Large intestine (tissue), 12 donors: ENCODE results near the gene CORO7. TPM values are rescaled to one million over a fixed set of nuclear protein-coding genes. Genes with fewer than 3 reads are reported as not detected.
A peak's percentile ranks its signal among the peaks of the same experiment; 100 is the strongest.

Source experiments
- DNase-seq, 2 donors: peaks; one replicate each; pipeline versions ENCODE4 v3.0.0 to v3.0.0-alpha.2; 2013
- H3K27ac ChIP-seq: one replicate; pipeline ENCODE4 v1.5.1; 2013; ENCODE audit warnings: low read length
- H3K27me3 ChIP-seq: 2 replicates; pipeline ENCODE4 v1.6.1; 2013; ENCODE audit warnings: low read length; ENCODE audit not compliant: control insufficient read depth, insufficient read depth
- H3K36me3 ChIP-seq: 2 replicates; pipeline ENCODE4 v1.6.1; 2013; ENCODE audit warnings: low read length; ENCODE audit not compliant: control insufficient read depth, insufficient read depth
- H3K4me1 ChIP-seq: one replicate; pipeline ENCODE4 v1.6.1; 2013; ENCODE audit warnings: low read length; ENCODE audit not compliant: control insufficient read depth, insufficient read depth
- H3K4me3 ChIP-seq: one replicate; pipeline ENCODE4 v1.5.1; 2013; ENCODE audit warnings: low read length
- H3K9me3 ChIP-seq: one replicate; pipeline ENCODE4 v1.6.1; 2013; ENCODE audit warnings: mild to moderate bottlenecking, low read depth, low read length, moderate library complexity; ENCODE audit not compliant: control insufficient read depth
- WGBS: methylation state at CpG from one replicate; pipeline ENCODE4 v1.1.5; 2013; ENCODE audit warnings: low lambda C conversion rate; ENCODE audit not compliant: insufficient coverage; 5-methylcytosine and 5-hydroxymethylcytosine counted together
- long read RNA-seq, 11 donors: transcript quantifications; one replicate each; lab custom pipeline, GENCODE V29; 2026
- polyA plus RNA-seq: library from polyadenylated mRNA; unstranded; fragments of 120-200 nt; gene quantifications from one replicate; pipeline ENCODE4 v1.2.1, GENCODE V29; 2013

The CORO7 gene
- polyA plus RNA-seq, result 41.4 TPM
- long read RNA-seq, donor 1, partial matches to known transcripts, result 7 of 10 reads
- long read RNA-seq, donor 1, other reads (novel, unspliced or antisense), result 0 of 10 reads
- long read RNA-seq, donor 2, partial matches to known transcripts, result 17 of 27 reads
- long read RNA-seq, donor 2, other reads (novel, unspliced or antisense), result 5 of 27 reads
- long read RNA-seq, donor 3, result 0 reads
- long read RNA-seq, donor 4, result 0 reads
- long read RNA-seq, donor 5, partial matches to known transcripts, result 0 of 1 reads
- long read RNA-seq, donor 5, other reads (novel, unspliced or antisense), result 0 of 1 reads
- long read RNA-seq, donor 6, partial matches to known transcripts, result 0 of 2 reads
- long read RNA-seq, donor 6, other reads (novel, unspliced or antisense), result 0 of 2 reads
- long read RNA-seq, donor 7, partial matches to known transcripts, result 0 of 1 reads
- long read RNA-seq, donor 7, other reads (novel, unspliced or antisense), result 0 of 1 reads
- long read RNA-seq, donor 8, partial matches to known transcripts, result 0 of 2 reads
- long read RNA-seq, donor 8, other reads (novel, unspliced or antisense), result 0 of 2 reads
- long read RNA-seq, donor 9, partial matches to known transcripts, result 0 of 1 reads
- long read RNA-seq, donor 9, other reads (novel, unspliced or antisense), result 0 of 1 reads
- long read RNA-seq, donor 10, partial matches to known transcripts, result 0 of 2 reads
- long read RNA-seq, donor 10, other reads (novel, unspliced or antisense), result 0 of 2 reads
- long read RNA-seq, donor 11, partial matches to known transcripts, result 0 of 5 reads
- long read RNA-seq, donor 11, other reads (novel, unspliced or antisense), result 0 of 5 reads

DNA sequence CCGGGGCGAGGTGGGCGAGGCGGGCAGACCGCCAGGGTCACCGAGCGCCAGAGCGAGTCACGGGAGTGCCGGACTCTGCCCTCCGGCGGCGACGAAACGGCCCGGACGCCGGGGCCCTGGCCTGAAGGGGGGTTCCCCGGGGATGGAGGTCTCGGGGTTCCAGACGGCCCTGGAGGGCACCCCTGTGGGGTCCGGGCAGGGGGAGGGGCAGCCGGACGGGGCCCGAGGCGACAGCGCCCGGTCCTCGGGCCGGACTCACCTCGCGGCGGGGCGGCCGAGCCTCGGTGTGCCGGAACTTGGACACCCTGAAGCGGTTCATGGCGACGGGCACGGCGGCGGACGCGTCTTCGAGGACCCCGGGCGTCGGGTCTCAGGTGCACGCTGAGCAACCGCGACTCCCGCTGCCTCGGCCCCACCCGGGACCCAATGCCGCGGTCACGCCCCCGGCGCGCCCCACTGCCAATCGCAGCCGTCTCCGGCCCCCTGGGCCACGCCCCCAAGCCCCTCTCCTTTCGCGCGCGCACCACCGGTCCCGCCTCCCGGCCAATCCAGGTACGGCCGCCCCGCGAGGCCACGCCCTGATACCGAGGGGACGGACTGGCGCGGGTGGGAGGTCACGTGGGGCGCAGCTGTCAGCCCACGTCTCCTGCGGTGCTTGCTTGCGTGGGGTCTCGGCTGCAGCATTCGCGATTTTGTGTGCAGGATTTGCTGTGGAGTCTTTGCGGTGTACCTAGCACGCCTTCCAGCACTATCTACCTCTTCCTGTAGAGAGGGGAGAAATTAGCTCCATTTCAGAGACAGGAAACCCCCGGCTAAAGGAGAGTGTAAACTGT is at the start of gene CORO7:
Gene CORO7 (minus strand): TSS at position 397 of the 833 bp plus-strand sequence. CDS start 78 bp downstream, at position 319.
- no CpG with 5 or more reads among the region's 92 CpGs for WGBS

GRCh38 chr16:4463522-4464163 is 47.2 kb upstream of the CORO7 start:
- peaks cover 57% of the 10 kb centered on the region for H3K36me3 ChIP-seq
- no peak overlapping the region for H3K27ac ChIP-seq
- H3K4me1 ChIP-seq, result no peaks in the 10 kb centered on the region
- no peaks in the 10 kb centered on the region for H3K9me3 ChIP-seq
- H3K4me3 ChIP-seq, result no peak overlapping the region
- no peaks in the 10 kb centered on the region for H3K27me3 ChIP-seq
- no CpG with 5 or more reads among the region's 22 CpGs for WGBS
- DNase-seq, result no peak

More for the DNA sequence above, at the start of gene CORO7:
- DNase-seq, result peak; percentile 94 to 96
- H3K27me3 ChIP-seq, result no peaks in the 10 kb centered on the region
- peaks cover 15% of the 10 kb centered on the region for H3K36me3 ChIP-seq
- peak within 1 kb of the TSS; percentile 75 for H3K27ac ChIP-seq
- H3K4me1 ChIP-seq, result peaks cover 31% of the 10 kb centered on the region
- H3K4me3 ChIP-seq, result peak within 1 kb of the TSS; percentile 60
- H3K9me3 ChIP-seq, result no peaks in the 10 kb centered on the region

DNA sequence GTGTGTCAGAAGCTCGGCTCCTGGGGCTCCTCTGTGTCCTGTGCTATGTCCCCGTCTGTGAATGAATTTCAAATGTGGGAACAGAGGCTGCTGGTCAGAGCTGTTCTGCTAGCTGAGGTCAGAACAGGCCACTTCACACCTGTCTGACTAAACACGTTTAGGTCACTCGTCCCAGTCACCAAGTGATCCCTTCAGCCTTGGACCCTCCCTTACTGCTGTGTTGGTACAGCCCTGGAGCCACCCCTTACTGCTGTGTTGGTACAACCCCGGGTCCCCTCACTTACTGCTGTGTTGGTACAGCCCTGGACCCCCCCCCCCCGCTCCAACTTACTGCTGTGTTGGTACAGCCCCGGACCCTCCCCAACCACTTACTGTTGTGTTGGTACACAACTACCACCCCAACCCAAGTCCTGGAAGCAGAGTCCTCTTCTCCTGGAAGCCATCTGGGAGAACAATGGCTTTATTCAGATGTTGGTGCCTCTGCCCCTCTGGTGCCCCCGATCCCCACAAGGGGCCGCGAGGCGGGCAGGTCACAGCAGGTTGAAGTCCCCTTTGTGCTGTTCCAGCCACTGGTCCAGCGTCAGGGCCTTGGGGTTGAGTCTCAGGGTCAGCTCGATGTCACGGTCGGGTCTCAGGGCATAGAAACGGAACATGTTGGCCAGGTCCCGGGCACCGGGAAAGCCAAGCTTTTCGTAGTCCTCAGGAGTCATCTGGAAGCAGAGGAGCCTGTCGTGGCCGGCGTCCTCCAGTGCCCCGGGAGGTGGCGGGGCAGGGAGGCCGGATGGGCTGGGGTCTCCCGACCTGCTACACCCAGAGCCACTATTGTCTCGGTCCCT is 45.1 kb upstream of the CORO7 start:
- Histone ChIP-seq H3K4me3 (no peak overlapping the region), H3K36me3 (peaks cover 58% of the 10 kb centered on the region), H3K27me3 (no peaks in the 10 kb centered on the region), H3K4me1 (no peaks in the 10 kb centered on the region), H3K27ac (no peak overlapping the region), H3K9me3 (no peaks in the 10 kb centered on the region)
- peak in 1 of 2 donors; percentile 39 for DNase-seq
- no CpG with 5 or more reads among the region's 27 CpGs for WGBS

GRCh38 chr16:4460936-4461249 is 44.5 kb upstream of the CORO7 start:
- Histone ChIP-seq H3K27ac (no peak overlapping the region), H3K27me3 (no peaks in the 10 kb centered on the region), H3K36me3 (peaks cover 58% of the 10 kb centered on the region), H3K9me3 (no peaks in the 10 kb centered on the region), H3K4me1 (no peaks in the 10 kb centered on the region), H3K4me3 (no peak overlapping the region)
- no peak for DNase-seq
- WGBS, result no CpG with 5 or more reads among the region's 5 CpGs

DNA sequence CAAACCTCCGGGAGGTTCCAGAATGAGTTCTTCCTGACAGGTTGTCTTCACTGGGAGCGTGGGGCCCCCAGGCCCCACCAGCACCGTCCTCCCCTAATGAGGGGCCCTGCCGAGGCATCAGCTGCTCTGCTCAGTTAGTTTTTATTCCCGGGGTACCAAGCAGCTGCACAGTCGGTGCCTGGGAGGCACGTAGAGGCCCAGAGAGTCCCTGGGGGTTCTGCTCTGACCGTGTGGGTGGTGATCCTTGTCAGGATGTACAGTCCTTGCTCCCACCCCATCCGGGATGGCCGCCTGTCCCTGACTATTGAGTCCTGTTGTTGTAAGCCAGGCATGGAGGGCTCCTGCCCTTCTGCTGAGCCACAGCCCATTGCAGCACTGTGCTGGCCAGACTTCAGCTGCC is 39.6 kb upstream of the CORO7 start:
- WGBS, result no CpG with 5 or more reads among the region's 10 CpGs
- no peak for DNase-seq
- Histone ChIP-seq H3K4me1 (no peaks in the 10 kb centered on the region), H3K27me3 (no peaks in the 10 kb centered on the region), H3K4me3 (no peak overlapping the region), H3K9me3 (no peaks in the 10 kb centered on the region), H3K36me3 (peaks cover 64% of the 10 kb centered on the region), H3K27ac (no peak overlapping the region)

- Histone ChIP-seq H3K27ac (no peak overlapping the region), H3K27me3 (no peaks in the 10 kb centered on the region), H3K4me3 (no peak overlapping the region), H3K9me3 (no peaks in the 10 kb centered on the region), H3K36me3 (peaks cover 71% of the 10 kb centered on the region), H3K4me1 (no peaks in the 10 kb centered on the region)
- DNase-seq, result no peak
- no CpG with 5 or more reads among the region's 14 CpGs for WGBS
Observed at GRCh38 chr16:4455081-4455480, 38.7 kb upstream of the CORO7 start.

DNA sequence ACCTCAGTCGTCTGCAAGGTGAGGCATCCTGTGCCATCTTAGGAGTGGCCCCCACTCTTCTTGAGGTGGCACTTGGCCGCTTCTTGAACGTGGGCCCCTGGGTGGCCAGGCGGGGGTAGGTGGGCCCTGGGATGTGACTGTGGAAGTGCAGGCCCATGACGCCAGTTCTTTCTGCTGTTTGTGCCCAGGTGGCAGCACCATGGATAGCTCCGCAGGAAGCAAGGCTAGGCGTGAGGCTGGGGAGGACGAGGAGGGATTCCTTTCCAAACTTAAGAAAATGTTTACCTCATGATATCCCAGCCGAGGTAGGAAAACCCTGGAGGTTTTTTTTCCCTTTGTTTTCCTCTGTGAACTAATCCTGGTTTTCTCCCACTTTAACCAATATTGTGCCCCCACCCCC is 38.2 kb upstream of the CORO7 start:
- Histone ChIP-seq H3K36me3 (peaks cover 75% of the 10 kb centered on the region), H3K4me3 (no peak overlapping the region), H3K27ac (no peak overlapping the region), H3K9me3 (no peaks in the 10 kb centered on the region), H3K4me1 (no peaks in the 10 kb centered on the region), H3K27me3 (no peaks in the 10 kb centered on the region)
- no CpG with 5 or more reads among the region's 9 CpGs for WGBS
- DNase-seq, result no peak

GRCh38 chr16:4452674-4453073 is 36.3 kb upstream of the CORO7 start:
- H3K36me3 ChIP-seq, result peaks cover 82% of the 10 kb centered on the region
- no CpG with 5 or more reads among the region's 5 CpGs for WGBS
- DNase-seq, result no peak

DNA sequence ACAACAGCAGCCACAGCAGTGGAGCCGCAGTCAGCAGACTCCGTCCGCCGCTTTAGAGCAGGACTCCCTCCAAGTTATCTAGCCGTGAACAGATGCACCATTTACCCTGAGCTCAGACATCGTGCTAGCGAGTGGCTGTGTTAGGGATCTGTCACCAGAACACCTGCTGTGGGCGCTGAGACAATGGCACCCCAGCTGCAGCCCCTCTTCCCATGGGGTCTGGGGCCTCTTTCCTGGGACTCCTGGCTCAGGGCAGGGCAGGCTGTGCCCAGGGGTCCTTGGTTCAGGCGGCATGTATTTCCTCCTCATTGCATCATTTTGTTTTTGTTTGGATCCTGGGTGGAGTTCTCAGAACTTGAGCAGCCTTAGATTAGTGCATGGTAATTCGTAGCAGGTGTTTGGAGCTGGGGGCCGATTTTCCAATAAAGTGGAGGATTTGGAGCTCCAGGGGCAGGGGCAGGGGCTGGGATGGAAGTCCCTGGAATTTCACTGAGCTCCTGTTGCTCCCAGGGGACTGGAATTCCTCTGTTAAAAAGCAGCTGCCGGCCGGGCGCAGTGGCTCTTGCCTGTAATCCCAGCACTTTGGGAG is 34.6 kb upstream of the CORO7 start:
- Histone ChIP-seq H3K9me3 (no peaks in the 10 kb centered on the region), H3K4me1 (no peaks in the 10 kb centered on the region), H3K36me3 (peaks cover 82% of the 10 kb centered on the region), H3K27ac (no peak overlapping the region), H3K27me3 (no peaks in the 10 kb centered on the region), H3K4me3 (no peak overlapping the region)
- WGBS, result no CpG with 5 or more reads among the region's 14 CpGs
- DNase-seq, result no peak

More at GRCh38 chr16:4452674-4453073, 36.3 kb upstream of the CORO7 start:
- H3K4me1 ChIP-seq, result no peaks in the 10 kb centered on the region
- H3K9me3 ChIP-seq, result no peaks in the 10 kb centered on the region
- no peaks in the 10 kb centered on the region for H3K27me3 ChIP-seq
- no peak overlapping the region for H3K27ac ChIP-seq
- no peak overlapping the region for H3K4me3 ChIP-seq
